K562 (cell line): ENCODE data around the gene CRTAP. TPM values are rescaled to one million over a fixed set of nuclear protein-coding genes. Genes with fewer than 3 reads are reported as not detected.

Experiments used
- ATF1 ChIP-seq, 2 experiments: fragments of 450-650 bp in 1 of 2; IDR thresholded peaks; 2 replicates each; pipeline ENCODE4 v1.6.1; 2016; ENCODE audit warnings: missing compliant biosample characterization in 1 of 2, missing genetic modification characterization in 1 of 2
- CREB1 ChIP-seq, 2 experiments: sonication (generic) in 1 of 2; formaldehyde crosslinking in 1 of 2; IDR thresholded peaks; 2 replicates each; pipeline versions ENCODE4 v1.6.1 to v1.8.0; 2012 to 2022; ENCODE audit warnings: inconsistent platforms in 1 of 2, mild to moderate bottlenecking in 1 of 2, missing genetic modification reagents in 1 of 2, moderate library complexity in 1 of 2
- FOXA3 ChIP-seq, 2 experiments: fragments of 450-650 bp in 1 of 2; sonication (generic) in 1 of 2; formaldehyde crosslinking; IDR thresholded peaks in 1 of 2; conservative IDR thresholded peaks in 1 of 2; 2 replicates each; pipeline versions ENCODE4 v1.4.0 to v1.8.0; 2020 to 2022; ENCODE audit warnings: mild to moderate bottlenecking in 2 of 2, missing genetic modification reagents in 1 of 2
- FOXP1 ChIP-seq: sonication (generic); formaldehyde crosslinking; IDR thresholded peaks from 2 replicates; pipeline ENCODE4 v1.8.0; 2022; ENCODE audit warnings: mild to moderate bottlenecking, missing genetic modification reagents
- HMGN3 ChIP-seq: IDR thresholded peaks from 2 replicates; pipeline ENCODE4 v1.6.1; 2011; ENCODE audit warnings: borderline replicate concordance, low read depth, mild to moderate bottlenecking, mixed read lengths, low read length; ENCODE audit not compliant: insufficient read length; ENCODE audit errors: extremely low read depth
- SNIP1 ChIP-seq: fragments of 450-650 bp; IDR thresholded peaks from 2 replicates; pipeline ENCODE4 v1.7.1; 2017; ENCODE audit warnings: low read depth, mild to moderate bottlenecking
- TOE1 ChIP-seq, 2 experiments: fragments of 450-650 bp in 1 of 2; sonication (generic) in 1 of 2; formaldehyde crosslinking in 1 of 2; IDR thresholded peaks; 2 replicates each; pipeline versions ENCODE4 v1.7.1 to v1.8.0; 2016 to 2022; ENCODE audit warnings: borderline replicate concordance in 2 of 2, mild to moderate bottlenecking in 2 of 2, antibody characterized with exemption in 1 of 2, inconsistent platforms in 1 of 2, low read depth in 1 of 2, missing genetic modification reagents in 1 of 2, moderate library complexity in 1 of 2
- ZNF76 ChIP-seq: fragments of 250-450 bp; sonication (Bioruptor Pico); IDR thresholded peaks from 2 replicates; pipeline ENCODE4 v1.4.0; 2020; ENCODE audit warnings: mild to moderate bottlenecking, moderate library complexity, borderline replicate concordance
- polyA plus RNA-seq, 8 experiments: library from polyadenylated mRNA; depleted of rRNA in 4 of 8; stranded (reverse) in 5 of 8; unstranded in 3 of 8; fragments of >200 nt; fragmentation: Nextera tagmentation in 2 of 8; fragmentation: Illumina TruSeq in 1 of 8; extraction: Ambion mirVana in 2 of 8; extraction: Trizol in 1 of 8; gene quantifications; 2 replicates each; pipeline versions ENCODE4 v1.2.1 to v1.2.3, GENCODE V29; 2011 to 2014; ENCODE audit warnings: inconsistent platforms in 1 of 8, missing spikeins in 1 of 8
- total RNA-seq, 7 experiments: library from RNA; depleted of rRNA in 6 of 7; stranded (reverse); fragments of >200 nt in 6 of 7; fragmentation: Illumina TruSeq in 2 of 7; extraction: Trizol in 2 of 7; gene quantifications; 2 replicates each; pipeline versions ENCODE4 v1.2.1 to v1.2.3, GENCODE V29; 2011 to 2021; ENCODE audit warnings: low replicate concordance in 1 of 7
- TF ChIP-seq, protein P1 (sequence below): fragments of 250-450 bp; sonication (Bioruptor Pico); IDR thresholded peaks from 2 replicates; pipeline ENCODE4 v1.5.1; 2021; ENCODE audit warnings: mild to moderate bottlenecking

Gene CRTAP
- total and polyA plus RNA-seq, 9 of the 15 experiments (the other 6 are each of a cell fraction or from before 2014, with no cell fraction given): 10.0 to 121 (median 53.0) TPM

DNA sequence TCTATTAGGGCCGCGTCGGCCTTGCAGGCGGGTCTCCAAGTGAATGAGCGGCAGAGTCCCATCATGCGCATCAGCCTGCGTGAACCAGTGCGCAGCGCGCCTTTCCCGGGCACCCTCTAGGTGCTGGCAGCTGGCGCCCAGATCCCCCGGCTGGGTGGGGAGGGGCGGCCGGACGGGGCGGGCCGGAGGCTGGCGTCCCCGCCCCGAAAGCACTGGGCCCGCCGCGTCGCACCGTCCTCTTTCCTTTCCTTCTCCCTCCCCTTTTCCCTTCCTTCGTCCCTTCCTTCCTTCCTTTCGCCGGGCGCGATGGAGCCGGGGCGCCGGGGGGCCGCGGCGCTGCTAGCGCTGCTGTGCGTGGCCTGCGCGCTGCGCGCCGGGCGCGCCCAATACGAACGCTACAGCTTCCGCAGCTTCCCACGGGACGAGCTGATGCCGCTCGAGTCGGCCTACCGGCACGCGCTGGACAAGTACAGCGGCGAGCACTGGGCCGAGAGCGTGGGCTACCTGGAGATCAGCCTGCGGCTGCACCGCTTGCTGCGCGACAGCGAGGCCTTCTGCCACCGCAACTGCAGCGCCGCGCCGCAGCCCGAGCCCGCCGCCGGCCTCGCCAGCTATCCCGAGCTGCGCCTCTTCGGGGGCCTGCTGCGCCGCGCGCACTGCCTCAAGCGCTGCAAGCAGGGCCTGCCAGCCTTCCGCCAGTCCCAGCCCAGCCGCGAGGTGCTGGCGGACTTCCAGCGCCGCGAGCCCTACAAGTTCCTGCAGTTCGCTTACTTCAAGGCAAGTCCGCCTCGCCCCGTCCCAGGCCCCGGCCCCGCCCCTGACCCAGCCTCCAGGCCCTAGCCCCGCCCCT, at the start of gene CRTAP (continued):
- TF ChIP-seq HMGN3 (peak; percentile 35), TOE1 (IDR thresholded peaks at IDR 0.05; ENCODE audit: borderline replicate concordance) (no peak), TOE1 (CRISPR knock-in tag; IDR thresholded peaks at IDR 0.05; ENCODE audit: borderline replicate concordance, low read depth) (peak; percentile 45; the same call in 1 of the 2 replicates), ZNF76 (CRISPR knock-in tag) (peak; percentile 48; the same call in 1 of the 2 replicates), FOXA3 (CRISPR knock-in tag; conservative IDR thresholded peaks at IDR 0.05 in 1 of 2, IDR thresholded peaks at IDR 0.05 in 1 of 2) (0 out of 4 replicates have a peak, but pooled peaks of 1 of the 2 experiments have one; percentile 12), FOXP1 (CRISPR knock-in tag) (peak; percentile 78), CREB1 (IDR thresholded peaks at IDR 0.05) (peak; percentile 50), CREB1 (CRISPR knock-in tag; IDR thresholded peaks at IDR 0.05) (0 out of 2 replicates have a peak, but pooled peaks have one; percentile 37), ATF1 (CRISPR knock-in tag; IDR thresholded peaks at IDR 0.05) (no peak), ATF1 (tag; IDR thresholded peaks at IDR 0.05) (peak; percentile 78), SNIP1 (peak; percentile 84)
- TF ChIP-seq, protein P1, sequence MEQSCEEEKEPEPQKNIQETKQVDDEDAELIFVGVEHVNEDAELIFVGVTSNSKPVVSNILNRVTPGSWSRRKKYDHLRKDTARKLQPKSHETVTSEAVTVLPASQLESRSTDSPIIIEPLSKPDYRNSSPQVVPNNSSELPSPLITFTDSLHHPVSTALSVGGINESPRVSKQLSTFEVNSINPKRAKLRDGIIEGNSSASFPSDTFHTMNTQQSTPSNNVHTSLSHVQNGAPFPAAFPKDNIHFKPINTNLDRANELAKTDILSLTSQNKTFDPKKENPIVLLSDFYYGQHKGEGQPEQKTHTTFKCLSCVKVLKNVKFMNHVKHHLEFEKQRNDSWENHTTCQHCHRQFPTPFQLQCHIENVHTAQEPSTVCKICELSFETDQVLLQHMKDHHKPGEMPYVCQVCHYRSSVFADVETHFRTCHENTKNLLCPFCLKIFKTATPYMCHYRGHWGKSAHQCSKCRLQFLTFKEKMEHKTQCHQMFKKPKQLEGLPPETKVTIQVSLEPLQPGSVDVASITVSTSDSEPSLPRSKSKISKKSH: no peak
